ENCODE data around the gene RASSF8. TPM values are rescaled to one million over a fixed set of nuclear protein-coding genes. Genes with fewer than 3 reads are reported as not detected.

RASSF8 gene
- total RNA-seq, 4 donors from 2014 or later, result 93.2 to 127 (median 111) TPM

GRCh38 chr12:26046906-26047305 lies 88.4 kb downstream of the RASSF8 start:
- no peaks in the 10 kb centered on the region for H3K9me3 ChIP-seq
- H3K27ac ChIP-seq, result no peak overlapping the region
- TF ChIP-seq EP300 (IDR thresholded peaks at IDR 0.05) (no peak), CTCF (IDR thresholded peaks at IDR 0.05) (no peak), POLR2A (IDR thresholded peaks at IDR 0.05) (no peak), POLR2AphosphoS5 (IDR thresholded peaks at IDR 0.05) (no peak)
- H3K27me3 ChIP-seq, result no peaks in the 10 kb centered on the region
- no peaks in the 10 kb centered on the region for H3K36me3 ChIP-seq
- WGBS, 2 donors (ENCODE audit: low coverage in 1 of 2), result 14 to 33% methylated on average over 1 of the region's 1 CpG
- H3K4me3 ChIP-seq, result no peak overlapping the region
- H3K4me1 ChIP-seq, result peaks cover 18 to 52% (median 20%) of the 10 kb centered on the region in 3 donors
- no peak for ATAC-seq

- Histone ChIP-seq H3K4me3 (no peak overlapping the region), H3K27ac (no peak overlapping the region), H3K27me3 (no peaks in the 10 kb centered on the region), H3K9me3 (no peaks in the 10 kb centered on the region), H3K36me3 (no peaks in the 10 kb centered on the region), H3K4me1 (peaks cover 15 to 45% (median 19%) of the 10 kb centered on the region in 3 donors)
- WGBS, 2 donors (ENCODE audit: low coverage in 1 of 2), result 86 to 97% methylated on average over 6 to 9 of the region's 9 CpGs
- no peak for ATAC-seq
- TF ChIP-seq EP300 (IDR thresholded peaks at IDR 0.05) (no peak), POLR2AphosphoS5 (IDR thresholded peaks at IDR 0.05) (no peak), CTCF (IDR thresholded peaks at IDR 0.05) (no peak), POLR2A (IDR thresholded peaks at IDR 0.05) (no peak)
Observed at GRCh38 chr12:26047401-26048226, 89.1 kb downstream of the RASSF8 start.

DNA sequence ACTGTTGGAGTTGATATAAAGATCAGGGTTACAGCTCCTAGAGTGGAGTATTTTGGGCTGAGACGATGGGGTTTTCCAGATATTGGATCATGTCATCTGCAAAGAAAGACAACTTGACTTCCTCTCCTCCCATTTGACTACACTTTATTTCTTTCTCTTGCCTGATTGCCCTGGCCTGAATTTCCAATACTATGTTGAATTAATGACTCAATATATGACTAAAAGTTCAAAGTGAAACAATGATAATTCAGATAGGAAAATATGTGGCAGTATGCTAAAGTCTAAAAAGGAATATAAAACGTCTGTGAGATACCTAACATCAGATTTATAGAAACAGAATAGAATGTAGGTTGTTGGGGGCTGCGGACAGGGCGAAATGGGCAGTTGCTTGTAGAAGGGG lies 94.2 kb downstream of the RASSF8 start:
- H3K36me3 ChIP-seq, result no peaks in the 10 kb centered on the region
- peaks cover 4 to 19% (median 4%) of the 10 kb centered on the region in 3 donors for H3K4me1 ChIP-seq
- H3K27me3 ChIP-seq, result no peaks in the 10 kb centered on the region
- H3K4me3 ChIP-seq, result no peak overlapping the region
- 73 to 78% methylated on average over 4 of the region's 4 CpGs for WGBS, 2 donors (ENCODE audit: low coverage in 1 of 2)
- H3K27ac ChIP-seq, result no peak overlapping the region
- TF ChIP-seq EP300 (IDR thresholded peaks at IDR 0.05) (no peak), POLR2AphosphoS5 (IDR thresholded peaks at IDR 0.05) (no peak)
- no peaks in the 10 kb centered on the region for H3K9me3 ChIP-seq
- ATAC-seq, result no peak

- Histone ChIP-seq H3K4me1 (peaks cover 4 to 14% (median 4%) of the 10 kb centered on the region in 3 donors), H3K4me3 (no peak overlapping the region), H3K36me3 (peaks cover 0 to 4% of the 10 kb centered on the region in 2 donors), H3K27me3 (no peaks in the 10 kb centered on the region), H3K27ac (no peak overlapping the region), H3K9me3 (no peaks in the 10 kb centered on the region)
- TF ChIP-seq POLR2A (IDR thresholded peaks at IDR 0.05), result no peak
- no peak for TF ChIP-seq EP300 (IDR thresholded peaks at IDR 0.05)
- TF ChIP-seq CTCF (IDR thresholded peaks at IDR 0.05), result no peak
- TF ChIP-seq POLR2AphosphoS5 (IDR thresholded peaks at IDR 0.05), result no peak
- ATAC-seq, result no peak
- WGBS, 2 donors (ENCODE audit: low coverage in 1 of 2), result 40 to 75% methylated on average over 1 to 4 of the region's 4 CpGs
Observed at GRCh38 chr12:26054383-26054782, 95.9 kb downstream of the RASSF8 start.

DNA sequence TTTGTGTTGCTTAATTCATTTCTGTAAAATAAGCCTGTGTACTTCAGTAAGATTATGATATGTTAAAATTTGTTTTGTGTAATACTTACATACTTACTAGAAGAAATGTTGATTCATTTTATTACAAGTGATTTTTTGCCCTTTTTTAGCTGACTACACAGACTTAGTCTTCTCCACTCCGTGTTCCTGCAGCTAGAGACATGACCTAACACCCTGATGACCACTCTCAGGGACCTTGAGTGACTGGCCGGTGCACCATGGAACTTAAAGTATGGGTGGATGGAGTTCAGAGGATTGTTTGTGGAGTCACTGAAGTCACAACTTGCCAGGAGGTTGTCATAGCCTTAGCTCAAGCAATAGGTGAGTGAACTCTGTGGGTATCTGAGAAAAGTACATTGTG lies 96.6 kb downstream of the RASSF8 start:
- H3K27me3 ChIP-seq, result no peaks in the 10 kb centered on the region
- TF ChIP-seq POLR2AphosphoS5 (IDR thresholded peaks at IDR 0.05) (no peak), POLR2A (IDR thresholded peaks at IDR 0.05) (no peak), CTCF (IDR thresholded peaks at IDR 0.05) (no peak), EP300 (IDR thresholded peaks at IDR 0.05) (no peak)
- H3K27ac ChIP-seq, result no peak overlapping the region
- H3K36me3 ChIP-seq, result peaks cover 0 to 4% of the 10 kb centered on the region in 2 donors
- H3K9me3 ChIP-seq, result no peaks in the 10 kb centered on the region
- H3K4me1 ChIP-seq, result peaks cover 4 to 14% (median 4%) of the 10 kb centered on the region in 3 donors
- H3K4me3 ChIP-seq, result no peak overlapping the region
- 78% methylated on average over 2 of the region's 2 CpGs; no CpG with 5 or more reads in 1 of the 2 donors for WGBS, 2 donors (ENCODE audit: low coverage in 1 of 2)
- ATAC-seq, result no peak
